RKO (cell line): ENCODE data around the gene S100A13.

Source experiments
- DNase-seq: peaks from one replicate; pipeline ENCODE4 v3.0.0-alpha.2; 2016; ENCODE audit warnings: low spot score

Gene S100A13

DNA sequence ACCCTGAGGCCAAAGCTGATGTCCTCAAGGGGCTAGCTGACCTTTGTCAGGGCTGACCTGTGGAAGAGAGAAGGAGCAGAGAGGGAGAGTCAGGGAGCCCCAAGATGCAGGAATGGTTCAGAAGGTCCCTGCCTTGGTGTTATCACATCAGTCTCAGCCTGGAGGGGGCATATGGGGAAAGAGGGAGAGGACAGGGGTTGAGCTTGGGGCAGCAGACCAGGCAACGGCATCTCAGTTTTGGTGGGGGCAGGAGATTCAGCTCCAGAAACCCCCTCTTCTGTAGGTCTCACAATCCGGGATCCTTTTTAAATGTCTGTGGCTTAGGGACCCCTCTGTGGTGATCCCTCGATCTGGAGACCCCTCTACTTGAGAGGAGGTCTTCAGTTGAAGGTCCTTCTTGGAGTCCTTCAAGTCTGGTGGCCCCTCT is 815 bp downstream of the S100A13 start:
- DNase-seq = no peak

DNA sequence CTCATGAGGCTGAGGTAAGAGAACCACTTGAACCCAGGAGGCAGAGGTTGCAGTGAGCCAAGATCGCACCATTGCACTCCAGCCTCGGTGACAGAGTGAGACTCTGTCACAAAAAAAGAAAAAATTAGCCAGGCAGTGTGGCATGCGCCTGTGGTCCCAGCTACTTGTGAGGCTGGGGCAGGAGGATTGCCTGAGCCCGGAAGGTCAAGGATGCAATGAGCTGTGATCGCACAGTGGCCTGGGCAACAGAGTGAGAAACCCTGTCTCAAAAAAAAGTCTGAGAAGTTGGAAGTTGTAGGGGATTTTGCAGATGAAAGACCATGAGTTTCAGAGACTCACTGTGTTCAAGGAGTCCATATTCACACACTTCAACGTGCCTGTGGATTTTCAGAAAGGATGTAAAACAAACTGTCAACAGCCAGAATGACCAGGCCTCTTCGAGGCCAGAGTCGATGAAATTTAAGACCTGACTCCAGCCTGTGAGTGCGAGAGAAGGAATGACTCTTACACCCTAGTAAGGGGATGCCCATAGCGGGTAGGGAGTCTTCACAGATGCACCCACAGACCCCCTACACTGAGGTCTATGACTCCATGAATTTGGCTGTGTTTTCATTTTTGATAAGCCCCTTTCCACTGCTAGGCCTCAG is 2.2 kb downstream of the S100A13 start:
- DNase-seq = no peak

- DNase-seq = no peak
Measured at GRCh38 chr1:153623101-153623500, 4.2 kb downstream of the S100A13 start.

DNA sequence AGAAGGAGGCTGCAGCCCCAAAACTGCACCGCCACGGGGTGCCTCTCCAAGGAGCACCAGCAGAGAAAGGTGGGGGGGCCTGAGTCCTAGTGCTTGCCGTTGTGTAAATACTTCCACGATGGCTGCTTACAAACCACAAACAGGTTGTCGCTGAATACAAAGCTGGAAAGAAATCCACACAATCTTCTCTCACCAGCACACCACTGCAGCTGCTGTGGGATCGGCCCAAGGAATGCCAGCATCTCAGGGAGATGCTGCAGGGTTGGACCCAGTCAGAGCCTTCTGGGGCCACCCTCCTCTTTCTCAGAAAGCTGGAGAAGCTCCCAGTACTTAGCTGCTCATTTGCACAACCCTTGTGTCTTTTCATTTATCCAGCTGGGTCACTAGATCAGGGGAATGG is 8.1 kb downstream of the S100A13 start:
- DNase-seq = no peak

- DNase-seq = peak; percentile 85
Measured at GRCh38 chr1:153617663-153618062, 9.6 kb downstream of the S100A13 start.

- no peak for DNase-seq
Measured at GRCh38 chr1:153616917-153617311, 10.4 kb downstream of the S100A13 start.

DNA sequence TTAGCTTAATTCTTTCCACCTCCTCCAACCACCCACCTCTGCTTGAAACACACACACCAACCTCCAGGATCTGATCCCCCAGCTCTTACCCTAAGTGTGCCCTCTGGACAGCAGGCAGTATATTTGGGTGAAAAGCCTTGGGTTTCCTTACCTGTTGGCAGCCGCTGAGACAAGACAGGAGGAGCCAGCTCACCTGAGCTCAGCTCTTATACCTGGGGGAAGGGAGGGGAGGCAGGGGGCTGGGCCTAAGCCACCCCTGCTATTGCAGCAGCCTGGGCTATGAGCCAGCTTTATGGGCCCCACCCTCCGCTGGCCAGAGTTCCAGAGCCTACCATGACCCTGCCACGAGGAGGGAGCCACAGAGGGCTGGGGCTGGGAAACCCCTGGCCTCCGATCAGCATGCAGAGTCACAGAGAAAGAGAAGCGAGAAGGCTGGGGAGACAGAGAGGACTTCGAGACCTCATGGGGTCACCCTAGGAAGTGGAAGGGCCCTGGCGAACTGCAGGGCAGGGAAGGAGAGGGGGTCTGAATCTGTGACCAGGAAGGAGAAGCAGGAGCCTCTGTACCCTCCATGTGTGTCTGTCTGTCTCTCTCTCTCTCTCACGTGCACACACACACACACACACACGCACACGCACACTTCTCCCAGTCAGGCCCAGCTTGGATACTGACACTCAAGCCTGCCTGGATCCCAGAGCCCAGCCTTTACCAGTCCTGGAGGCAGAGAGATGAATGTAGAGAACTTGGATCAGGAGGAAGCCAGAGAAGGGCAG is 11.0 kb downstream of the S100A13 start, which contains the start of gene S100A14:
TSS of gene S100A14 (minus strand) at position 182 of the 773 bp plus-strand sequence. CDS start 467 bp downstream, outside the sequence.
- DNase-seq = no peak

DNA sequence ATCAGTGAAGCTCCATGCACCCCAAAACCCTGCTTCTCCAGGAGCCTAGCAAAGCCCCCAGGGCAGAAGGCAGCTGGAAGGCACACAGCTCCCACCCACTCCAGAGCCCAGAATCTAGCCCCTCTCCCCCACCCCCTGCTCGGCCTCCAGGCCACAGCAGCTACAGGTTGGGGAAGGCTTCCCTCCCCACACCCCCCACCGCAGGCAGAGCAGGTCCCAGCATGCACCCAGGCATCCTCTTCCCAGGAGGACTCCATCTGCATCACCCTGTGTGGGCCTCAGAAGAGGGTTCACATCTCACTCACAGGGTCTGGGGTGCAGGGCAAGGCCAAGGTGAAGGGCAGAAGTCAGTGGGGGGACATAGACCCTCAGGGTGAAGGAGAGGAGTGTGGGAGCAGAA is 11.9 kb downstream of the S100A13 start:
- DNase-seq = no peak

- DNase-seq = no peak
Measured at GRCh38 chr1:153614906-153615305, 12.4 kb downstream of the S100A13 start.

DNA sequence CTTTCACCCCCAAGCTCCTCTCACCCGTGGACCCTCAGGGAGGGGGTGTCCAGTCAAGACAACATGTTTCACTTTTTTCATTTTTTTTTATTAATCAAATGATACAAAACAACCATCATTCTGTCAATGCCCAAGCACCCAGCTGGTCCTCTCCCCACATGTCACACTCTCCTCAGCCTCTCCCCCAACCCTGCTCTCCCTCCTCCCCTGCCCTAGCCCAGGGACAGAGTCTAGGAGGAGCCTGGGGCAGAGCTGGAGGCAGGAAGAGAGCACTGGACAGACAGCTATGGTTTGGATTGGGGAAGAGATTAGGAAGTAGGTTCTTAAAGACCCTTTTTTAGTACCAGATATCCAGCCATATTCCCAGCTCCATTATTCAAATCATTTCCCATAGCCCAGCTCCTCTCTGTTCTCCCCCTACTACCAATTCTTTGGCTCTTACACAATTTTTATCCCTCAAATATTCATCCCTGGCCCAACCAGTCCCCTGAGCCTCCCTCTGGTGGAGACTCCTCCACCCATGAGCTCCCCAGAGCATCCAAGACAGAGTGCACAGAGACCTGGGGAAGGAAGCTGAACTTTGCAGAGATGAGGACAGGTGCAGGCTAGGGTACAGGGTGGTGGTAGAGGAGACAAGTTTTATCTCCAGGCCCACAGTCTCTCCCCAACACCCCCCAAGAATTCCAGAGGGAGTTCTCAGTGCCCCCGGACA is 13.0 kb downstream of the S100A13 start:
- no peak for DNase-seq

GRCh38 chr1:153613406-153613805 is 13.9 kb downstream of the S100A13 start:
- DNase-seq = peak; percentile 55

DNA sequence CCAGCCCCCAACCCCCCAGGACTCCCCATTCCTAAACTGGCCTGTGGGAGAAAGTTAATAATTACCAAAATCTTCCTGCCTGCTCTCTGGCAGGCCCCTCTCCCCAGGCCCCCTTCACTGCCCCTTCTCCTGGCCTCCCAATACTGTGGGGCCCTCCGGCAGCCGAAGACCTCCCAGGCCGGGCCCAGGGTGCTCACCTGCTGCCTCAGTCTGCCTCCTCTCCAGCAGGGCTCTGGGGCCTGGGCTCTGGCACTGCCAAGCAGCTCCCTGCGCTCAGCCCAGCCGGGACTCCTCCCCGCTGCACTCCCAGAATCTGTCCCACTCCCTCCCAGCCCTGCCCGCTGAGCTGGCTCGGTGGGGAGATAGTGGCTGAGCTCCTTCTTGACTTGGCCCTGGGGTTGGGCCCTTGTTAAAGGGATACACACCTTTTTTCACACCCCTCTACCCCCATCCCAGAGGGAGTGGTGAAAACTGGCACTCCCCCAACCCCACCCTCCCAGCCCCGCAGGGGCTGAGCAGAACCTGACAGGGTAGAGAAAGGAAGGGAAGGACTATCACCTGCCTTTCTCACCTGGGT is 14.5 kb downstream of the S100A13 start, which contains the start of gene S100A16:
TSS of gene S100A16 (minus strand) at position 383 of the 577 bp plus-strand sequence. CDS start 4,986 bp downstream, outside the sequence.
- peak; percentile 89 for DNase-seq

DNA sequence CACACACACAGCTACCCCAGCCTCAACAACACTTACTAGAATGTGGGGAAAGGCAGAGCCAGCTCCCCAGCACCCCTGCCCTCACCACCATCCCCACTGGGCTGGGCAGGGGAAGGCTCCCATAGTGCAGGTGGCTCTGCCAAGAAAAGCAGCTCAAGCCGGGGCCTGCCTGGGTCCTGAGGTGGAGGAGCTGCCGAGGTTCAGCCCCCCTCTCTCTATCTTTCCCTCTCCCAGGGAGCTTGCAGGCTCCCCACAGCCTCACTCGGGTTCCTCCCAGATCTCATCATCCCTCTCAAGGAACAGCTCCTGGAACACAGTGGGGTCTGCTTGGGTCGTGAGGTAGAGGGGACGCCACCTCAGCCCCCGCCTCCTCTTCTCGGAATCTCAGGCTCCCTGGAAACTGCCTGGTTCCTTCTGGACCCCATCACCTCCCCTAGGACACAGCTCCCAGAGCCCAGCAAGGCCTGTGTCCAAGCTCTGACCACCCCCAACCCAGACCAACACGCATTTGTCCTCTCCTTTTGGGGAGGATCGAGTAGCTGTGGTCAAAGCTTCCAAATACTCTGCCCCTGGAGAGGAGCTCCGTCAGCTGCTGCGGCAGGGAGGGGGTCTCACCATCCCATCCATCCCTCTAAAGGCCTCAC is 15.1 kb downstream of the S100A13 start:
- no peak for DNase-seq

DNA sequence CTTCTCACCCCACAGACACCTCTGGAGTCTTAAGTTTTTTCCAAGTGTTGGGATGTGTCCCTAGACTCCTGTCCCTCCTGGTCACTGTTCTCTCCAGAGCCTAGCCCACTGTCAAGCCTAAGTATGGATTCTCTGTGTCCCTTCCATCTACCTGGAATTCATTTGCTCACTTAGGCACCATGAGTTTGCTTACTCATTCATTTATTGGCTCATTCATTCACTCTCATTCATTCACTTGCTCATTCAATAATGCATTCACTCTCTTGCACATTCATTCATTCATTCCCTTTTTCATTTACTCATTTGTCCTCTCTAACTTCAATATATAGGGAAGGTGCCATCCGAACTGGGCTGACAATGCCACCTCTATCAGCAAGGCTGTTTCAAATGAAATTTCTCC is 15.9 kb downstream of the S100A13 start:
- peak; percentile 88 for DNase-seq

GRCh38 chr1:153610811-153611301 is 16.4 kb downstream of the S100A13 start:
- peak; percentile 96 for DNase-seq

DNA sequence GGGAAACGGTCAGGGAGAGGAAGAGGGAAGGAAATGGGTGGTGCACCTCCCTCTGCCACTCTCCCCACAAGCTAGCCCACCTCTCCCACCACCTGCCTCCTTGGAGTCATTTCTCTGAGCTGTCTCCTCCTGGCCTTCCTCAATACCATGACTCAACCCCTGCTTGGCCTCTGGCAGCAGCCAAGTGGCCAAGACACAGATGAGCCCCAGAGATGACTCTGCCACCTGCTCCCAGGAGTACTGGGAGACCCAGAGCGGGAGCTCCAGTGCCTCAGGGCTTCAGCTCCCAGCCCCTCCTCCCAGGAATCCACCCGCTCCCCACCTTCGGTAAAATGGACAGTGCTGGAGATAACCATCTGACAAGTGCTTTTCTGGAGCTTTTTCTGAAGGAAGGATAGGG is 17.0 kb downstream of the S100A13 start:
- peak; percentile 97 for DNase-seq

GRCh38 chr1:153609585-153609907 is 17.8 kb downstream of the S100A13 start:
- DNase-seq = no peak

GRCh38 chr1:153608742-153609584 is 18.3 kb downstream of the S100A13 start:
- peak; percentile 99 for DNase-seq

- DNase-seq = peak; percentile 73
Measured at GRCh38 chr1:153608089-153608682, 19.1 kb downstream of the S100A13 start.

- peak; percentile 56 for DNase-seq
Measured at GRCh38 chr1:153607381-153607780, 19.9 kb downstream of the S100A13 start.
